Naive thymus-derived CD4-positive, alpha-beta T cell (primary cell): ENCODE results near the gene ROBO1. TPM values are rescaled to one million over a fixed set of nuclear protein-coding genes. Genes with fewer than 3 reads are reported as not detected.

ENCODE experiments used
- ATAC-seq: fragments of 150-1000 bp; cut with Tn5 transposase; 2 replicates; pipeline ENCODE4 v1.10.0; 2021; ENCODE audit warnings: mild to moderate bottlenecking, moderate library complexity
- CTCF ChIA-PET: fragments of 350-600 bp; sonication (Branson Sonifier 250); formaldehyde crosslinking; loops from one replicate; lab custom pipeline; 2021; ENCODE audit warnings: antibody characterized with exemption; lab: Charles Lee
- POLR2A ChIA-PET: fragments of 350-600 bp; sonication (Branson Sonifier 250); formaldehyde crosslinking; loops from one replicate; lab custom pipeline; 2021; ENCODE audit warnings: antibody characterized with exemption, inconsistent platforms; lab: Charles Lee
- DNase-seq, 9 donors: peaks; one replicate each; pipeline versions ENCODE4 v3.0.0 to v3.0.0-alpha.2; 2020 to 2022; ENCODE audit warnings: mixed read lengths in 1 of 9
- H3K27ac ChIP-seq: one replicate; pipeline ENCODE4 v1.7.0; 2013; ENCODE audit warnings: mild to moderate bottlenecking, low read depth, low read length, moderate library complexity
- H3K27me3 ChIP-seq, 2 donors: one replicate each; pipeline ENCODE4 v1.7.0; 2013; ENCODE audit warnings: low read length in 2 of 2, mild to moderate bottlenecking in 2 of 2, moderate library complexity in 2 of 2; ENCODE audit not compliant: control insufficient read depth in 2 of 2, insufficient read depth in 2 of 2
- H3K36me3 ChIP-seq, 3 experiments: 1 replicate in 2 of 3; 2 replicates in 1 of 3; pipeline ENCODE4 v1.7.0; 2013; ENCODE audit warnings: low read length in 3 of 3, mild to moderate bottlenecking in 3 of 3, moderate library complexity in 1 of 3; ENCODE audit not compliant: insufficient read depth in 3 of 3, control insufficient read depth in 2 of 3
- H3K4me1 ChIP-seq, 2 donors: one replicate each; pipeline ENCODE4 v1.7.0; 2013; ENCODE audit warnings: low read length in 2 of 2, mild to moderate bottlenecking in 2 of 2, moderate library complexity in 1 of 2; ENCODE audit not compliant: control insufficient read depth in 2 of 2, insufficient read depth in 2 of 2
- H3K4me3 ChIP-seq: 2 replicates; pipeline ENCODE4 v1.7.0; 2013; ENCODE audit warnings: mild to moderate bottlenecking, low read length
- H3K9me3 ChIP-seq, 3 experiments: 1 replicate in 2 of 3; 2 replicates in 1 of 3; pipeline ENCODE4 v1.7.0; 2013; ENCODE audit warnings: low read length in 3 of 3; ENCODE audit not compliant: control insufficient read depth in 2 of 3
- H3K27ac Mint-ChIP-seq, 9 donors: one replicate each; pipeline ENCODE4 v1.8.0; 2020 to 2022; ENCODE audit warnings: mixed read lengths in 9 of 9, mild to moderate bottlenecking in 8 of 9, moderate library complexity in 5 of 9, inconsistent platforms in 2 of 9
- H3K27me3 Mint-ChIP-seq, 5 donors: one replicate each; pipeline ENCODE4 v1.8.0; 2021 to 2022; ENCODE audit warnings: mixed read lengths in 5 of 5, mild to moderate bottlenecking in 1 of 5
- H3K36me3 Mint-ChIP-seq, 5 donors: one replicate each; pipeline ENCODE4 v1.8.0; 2020 to 2022; ENCODE audit warnings: mixed read lengths in 5 of 5, mild to moderate bottlenecking in 3 of 5, inconsistent platforms in 1 of 5
- H3K4me1 Mint-ChIP-seq, 7 donors: one replicate each; pipeline ENCODE4 v1.8.0; 2020 to 2022; ENCODE audit warnings: mixed read lengths in 7 of 7, mild to moderate bottlenecking in 3 of 7, inconsistent platforms in 1 of 7
- H3K4me3 Mint-ChIP-seq, 10 donors: one replicate each; pipeline ENCODE4 v1.8.0; 2020 to 2022; ENCODE audit warnings: mild to moderate bottlenecking in 10 of 10, mixed read lengths in 10 of 10, moderate library complexity in 6 of 10, inconsistent platforms in 2 of 10
- H3K9me3 Mint-ChIP-seq, 11 donors: one replicate each; pipeline ENCODE4 v1.8.0; 2020 to 2022; ENCODE audit warnings: mixed read lengths in 11 of 11, mild to moderate bottlenecking in 4 of 11, inconsistent platforms in 1 of 11, moderate library complexity in 1 of 11
- intact Hi-C, 2 donors: fragments of 100-400 bp; cut with micrococcal nuclease; formaldehyde crosslinking; loops; one replicate each; pipeline ENCODE4 v1.15.1; 2023
- polyA plus RNA-seq, 2 donors: library from polyadenylated mRNA; unstranded; fragments of 300-500 nt; fragmentation: Illumina TruSeq; gene quantifications; one replicate each; pipeline ENCODE4 v1.2.3, GENCODE V29; 2021
- total RNA-seq, 6 experiments: library from RNA in 5 of 6; stranded (reverse) in 5 of 6; gene quantifications; 1 replicate in 5 of 6; 2 replicates in 1 of 6; pipeline ENCODE4 v1.2.3 and lab custom pipeline; 2021 to 2026

The ROBO1 gene
- total and polyA plus RNA-seq, 7 experiments from 2014 or later, result 0.08 to 0.59 (median 0.26) TPM; not detected in 2

DNA sequence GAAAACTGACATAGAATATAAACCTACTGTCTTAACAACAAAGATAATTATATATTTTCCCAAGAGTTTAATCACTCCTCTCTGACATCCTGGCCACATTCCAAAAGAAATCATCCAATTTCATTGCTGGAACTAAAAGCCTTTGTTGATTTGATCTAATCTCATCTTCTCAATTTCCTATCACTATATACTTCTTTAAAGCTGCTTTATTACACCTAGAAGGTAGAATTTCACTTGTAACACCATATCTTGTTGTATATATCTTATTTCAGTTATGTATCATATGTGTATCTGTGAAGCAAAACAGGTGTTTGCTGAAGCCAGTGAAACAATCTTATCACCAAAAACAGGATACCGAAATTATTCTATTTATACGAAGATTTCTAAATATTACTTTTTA, 740.2 kb downstream of the ROBO1 start:
- no peak for ATAC-seq
- Histone ChIP-seq H3K9me3 (no peaks in the 10 kb centered on the region), H3K36me3 (no peaks in the 10 kb centered on the region), H3K27me3 (no peaks in the 10 kb centered on the region), H3K27ac (no peak overlapping the region), H3K4me1 (no peaks in the 10 kb centered on the region), H3K4me3 (no peak overlapping the region)
- no peak overlapping the region for H3K27ac Mint-ChIP-seq
- H3K4me1 Mint-ChIP-seq, result no peaks in the 10 kb centered on the region
- peaks cover 0 to 4% (median 0%) of the 10 kb centered on the region in 11 donors for H3K9me3 Mint-ChIP-seq
- no peak overlapping the region for H3K4me3 Mint-ChIP-seq
- intact Hi-C loops, result no loop called here
- CTCF ChIA-PET, result no interaction called here
- no peaks in the 10 kb centered on the region for H3K36me3 Mint-ChIP-seq
- no peaks in the 10 kb centered on the region for H3K27me3 Mint-ChIP-seq
- no peak for DNase-seq
- POLR2A ChIA-PET, result no interaction called here

DNA sequence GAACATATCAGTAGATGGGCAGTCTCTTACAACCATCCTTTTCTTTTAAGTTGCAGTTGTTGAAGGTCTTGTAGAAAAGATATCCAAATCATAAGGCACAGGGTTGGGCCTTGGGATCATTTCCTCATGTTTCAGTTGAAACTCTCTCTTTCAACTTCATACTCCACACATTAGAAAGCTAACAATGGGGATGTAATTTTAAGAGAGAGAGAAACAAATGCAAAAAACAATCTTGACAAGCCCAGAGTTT, 747.9 kb downstream of the ROBO1 start:
- H3K9me3 Mint-ChIP-seq, result peaks cover 0 to 17% (median 3%) of the 10 kb centered on the region in 11 donors
- H3K36me3 ChIP-seq, result no peaks in the 10 kb centered on the region
- H3K27me3 ChIP-seq, result no peaks in the 10 kb centered on the region
- no peaks in the 10 kb centered on the region for H3K4me1 ChIP-seq
- CTCF ChIA-PET, result no interaction called here
- H3K27ac ChIP-seq, result no peak overlapping the region
- ATAC-seq, result no peak
- peaks cover 10 to 19% (median 17%) of the 10 kb centered on the region in 5 donors for H3K27me3 Mint-ChIP-seq
- H3K4me3 Mint-ChIP-seq, result peak overlapping the region in 4 of 10 donors; percentile 26 to 73 (median 38)
- H3K27ac Mint-ChIP-seq, result no peak overlapping the region
- POLR2A ChIA-PET, result no interaction called here
- H3K4me1 Mint-ChIP-seq, result peaks cover 0 to 6% (median 6%) of the 10 kb centered on the region in 7 donors
- DNase-seq, result no peak
- peaks cover 0 to 3% (median 0%) of the 10 kb centered on the region in 5 donors for H3K36me3 Mint-ChIP-seq
- no peaks in the 10 kb centered on the region for H3K9me3 ChIP-seq
- intact Hi-C loops, result no loop called here
- H3K4me3 ChIP-seq, result no peak overlapping the region

DNA sequence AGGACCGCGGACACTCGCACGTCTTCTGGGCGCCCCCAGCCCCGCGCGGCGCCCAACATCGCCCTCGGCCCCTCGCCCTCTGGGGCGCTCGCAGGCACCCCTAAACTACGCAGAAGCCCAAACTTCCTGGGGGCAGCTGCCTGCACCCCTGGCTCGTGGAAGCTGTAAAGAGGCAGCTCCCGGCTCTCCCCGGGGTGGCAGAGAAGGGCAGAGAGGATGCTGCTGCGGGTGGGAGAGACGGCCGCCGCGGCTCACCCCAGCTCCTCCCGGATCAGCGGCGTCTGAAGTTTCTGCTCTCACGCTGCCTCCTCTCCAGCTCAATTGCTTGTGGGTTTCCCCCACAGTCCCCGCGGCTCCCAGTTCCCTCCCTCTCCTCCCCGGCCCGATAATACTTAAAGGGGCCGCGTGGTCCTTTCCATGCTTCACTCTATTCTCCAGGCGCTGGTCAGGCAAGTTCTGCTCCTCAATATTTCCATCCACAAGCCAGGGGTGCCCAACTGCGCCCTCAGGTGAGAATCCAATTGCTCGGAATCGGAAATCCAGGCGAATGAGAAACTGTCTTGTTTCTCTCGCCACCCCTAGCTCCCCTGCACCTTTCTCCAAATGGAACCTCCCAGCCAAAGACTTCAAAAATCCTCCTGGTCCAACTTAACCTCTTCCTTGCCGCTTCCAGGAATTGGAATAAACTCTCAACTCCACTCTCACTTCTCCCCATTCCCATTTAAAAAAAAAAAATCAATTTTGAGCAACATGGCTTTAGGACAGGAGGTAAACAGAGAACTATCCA, 748.5 kb downstream of the ROBO1 start:
- Histone ChIP-seq H3K4me1 (no peaks in the 10 kb centered on the region), H3K27me3 (no peaks in the 10 kb centered on the region), H3K27ac (no peak overlapping the region), H3K4me3 (no peak overlapping the region), H3K9me3 (no peaks in the 10 kb centered on the region), H3K36me3 (no peaks in the 10 kb centered on the region)
- H3K27ac Mint-ChIP-seq, result no peak overlapping the region
- ChIA-PET POLR2A (no interaction called here), CTCF (no interaction called here)
- H3K4me1 Mint-ChIP-seq, result peaks cover 0 to 6% (median 6%) of the 10 kb centered on the region in 7 donors
- ATAC-seq (no peak), DNase-seq (no peak)
- peaks cover 0 to 17% (median 3%) of the 10 kb centered on the region in 11 donors for H3K9me3 Mint-ChIP-seq
- peak overlapping the region in 5 of 10 donors; percentile 24 to 73 (median 27) for H3K4me3 Mint-ChIP-seq
- H3K36me3 Mint-ChIP-seq, result peaks cover 0 to 3% (median 0%) of the 10 kb centered on the region in 5 donors
- peaks cover 10 to 19% (median 17%) of the 10 kb centered on the region in 5 donors for H3K27me3 Mint-ChIP-seq
- intact Hi-C loops, result no loop called here

DNA sequence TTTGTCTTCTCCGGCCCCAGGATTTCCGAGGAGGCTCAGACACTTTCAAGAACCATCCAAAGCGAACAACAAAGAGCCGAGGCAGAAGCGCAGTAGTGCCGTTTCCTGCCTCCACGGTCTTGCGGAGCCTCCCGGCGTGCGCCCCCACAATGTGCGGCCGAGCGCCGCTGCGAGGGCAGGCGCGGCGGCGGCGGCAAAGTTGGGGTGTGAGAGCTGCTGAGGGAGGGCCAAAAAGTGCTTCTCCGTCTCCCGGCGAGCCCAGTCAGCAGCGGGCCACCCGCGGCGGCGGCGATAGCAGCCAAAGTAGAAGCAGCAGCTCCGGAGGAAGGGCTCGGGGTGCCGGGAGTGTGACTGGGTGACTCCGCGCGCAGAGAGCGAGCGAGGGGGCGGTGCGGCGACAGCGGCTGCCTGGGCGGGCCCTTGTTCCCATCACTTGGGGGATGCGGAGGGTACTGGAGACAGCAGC, 749.1 kb downstream of the ROBO1 start:
- Histone ChIP-seq H3K27ac (no peak overlapping the region), H3K9me3 (no peaks in the 10 kb centered on the region), H3K4me3 (no peak overlapping the region), H3K36me3 (no peaks in the 10 kb centered on the region), H3K27me3 (no peaks in the 10 kb centered on the region), H3K4me1 (no peaks in the 10 kb centered on the region)
- Mint-ChIP-seq H3K9me3 (peaks cover 0 to 17% (median 3%) of the 10 kb centered on the region in 11 donors), H3K4me3 (no peak overlapping the region), H3K27ac (no peak overlapping the region), H3K4me1 (peaks cover 0 to 6% (median 6%) of the 10 kb centered on the region in 7 donors), H3K36me3 (peaks cover 0 to 3% (median 0%) of the 10 kb centered on the region in 5 donors), H3K27me3 (peaks cover 10 to 19% (median 17%) of the 10 kb centered on the region in 5 donors)
- ChIA-PET CTCF (no interaction called here), POLR2A (no interaction called here)
- intact Hi-C loops, result no loop called here
- no peak for ATAC-seq
- DNase-seq, result peak in 1 of 9 donors; percentile 25

DNA sequence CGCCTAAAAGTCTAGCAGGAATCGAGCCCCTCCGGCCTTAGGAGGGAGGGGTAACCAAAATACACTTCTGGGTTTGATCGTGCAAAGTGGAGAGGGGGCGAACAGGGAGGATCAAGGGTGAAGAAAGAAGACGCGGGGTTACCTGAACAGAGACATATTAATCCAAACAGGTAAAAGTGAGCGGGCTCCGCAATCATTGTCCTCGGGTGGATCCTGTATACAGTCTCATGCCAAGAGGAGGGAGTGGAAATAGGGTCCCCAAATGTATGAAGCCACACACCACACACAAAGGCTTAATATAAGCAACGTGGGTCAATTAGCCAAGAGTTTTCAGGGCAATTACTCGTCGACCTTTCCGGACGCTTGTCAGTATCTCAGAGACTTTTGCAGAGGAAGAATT, 749.5 kb downstream of the ROBO1 start:
- no peaks in the 10 kb centered on the region for H3K36me3 ChIP-seq
- peaks cover 0 to 16% (median 3%) of the 10 kb centered on the region in 11 donors for H3K9me3 Mint-ChIP-seq
- DNase-seq (no peak), ATAC-seq (no peak)
- H3K36me3 Mint-ChIP-seq, result peaks cover 0 to 3% (median 0%) of the 10 kb centered on the region in 5 donors
- POLR2A ChIA-PET, result no interaction called here
- H3K27me3 Mint-ChIP-seq, result peaks cover 10 to 19% (median 17%) of the 10 kb centered on the region in 5 donors
- peaks cover 0 to 6% (median 6%) of the 10 kb centered on the region in 7 donors for H3K4me1 Mint-ChIP-seq
- intact Hi-C loops, result no loop called here
- H3K9me3 ChIP-seq, result no peaks in the 10 kb centered on the region
- CTCF ChIA-PET, result no interaction called here
- no peaks in the 10 kb centered on the region for H3K27me3 ChIP-seq
- no peak overlapping the region for H3K4me3 Mint-ChIP-seq
- no peak overlapping the region for H3K27ac Mint-ChIP-seq
- no peak overlapping the region for H3K27ac ChIP-seq
- no peak overlapping the region for H3K4me3 ChIP-seq
- no peaks in the 10 kb centered on the region for H3K4me1 ChIP-seq

DNA sequence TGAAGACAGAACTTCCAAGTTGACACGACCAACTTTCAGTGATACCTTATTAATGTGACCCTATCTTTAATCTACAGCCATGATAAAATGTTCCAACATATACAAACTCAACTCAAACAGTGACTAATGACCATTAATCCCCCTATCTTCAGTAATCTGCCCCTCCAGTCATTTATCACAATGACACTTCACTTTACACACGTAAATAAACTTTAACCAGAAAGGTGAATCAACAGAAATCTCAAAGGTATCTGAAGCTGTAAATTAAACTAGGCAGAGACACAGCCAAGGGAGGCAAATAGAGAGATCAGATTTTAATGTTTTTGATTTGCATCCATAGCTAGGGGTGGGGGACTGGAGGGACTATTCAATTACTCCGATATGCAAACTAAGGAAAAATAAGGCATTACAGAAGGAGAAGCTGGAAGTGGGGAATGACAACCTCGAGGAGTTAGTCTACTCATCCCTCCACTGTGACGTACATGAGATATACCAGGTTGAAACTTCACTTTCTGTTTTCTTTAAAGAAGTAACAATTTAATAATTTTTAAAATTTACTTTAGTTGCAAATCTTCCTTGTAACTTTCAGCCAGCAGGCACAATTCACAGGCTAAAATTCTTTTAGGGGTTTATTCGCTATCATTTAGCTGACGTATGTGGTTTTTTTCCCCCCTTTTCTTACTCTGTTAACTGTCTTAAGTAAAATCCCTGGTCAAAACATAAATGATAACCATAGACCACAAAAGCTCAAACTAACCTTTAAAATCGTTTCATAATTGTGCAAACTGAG, 751.0 kb downstream of the ROBO1 start:
- Mint-ChIP-seq H3K27ac (no peak overlapping the region), H3K4me1 (peaks cover 0 to 6% (median 6%) of the 10 kb centered on the region in 7 donors), H3K9me3 (peaks cover 0 to 8% (median 1%) of the 10 kb centered on the region in 11 donors), H3K27me3 (peaks cover 9 to 18% (median 14%) of the 10 kb centered on the region in 5 donors), H3K36me3 (peaks cover 0 to 3% (median 0%) of the 10 kb centered on the region in 5 donors), H3K4me3 (no peak overlapping the region)
- no peaks in the 10 kb centered on the region for H3K27me3 ChIP-seq
- ChIA-PET CTCF (no interaction called here), POLR2A (no interaction called here)
- H3K27ac ChIP-seq, result no peak overlapping the region
- ATAC-seq, result no peak
- H3K36me3 ChIP-seq, result no peaks in the 10 kb centered on the region
- H3K4me1 ChIP-seq, result no peaks in the 10 kb centered on the region
- no peaks in the 10 kb centered on the region for H3K9me3 ChIP-seq
- DNase-seq, result no peak
- intact Hi-C loops, result no loop called here
- no peak overlapping the region for H3K4me3 ChIP-seq
